Peyer's patch (tissue), 4 donors: ENCODE data around the gene C1orf94. TPM values are rescaled to one million over a fixed set of nuclear protein-coding genes. Genes with fewer than 3 reads are reported as not detected.
"Not testable (repeated sequence)": the region's sequence is repeated elsewhere in the genome, so short reads cannot be mapped to it uniquely, and the experiment has no call there.

Experiments
- DNase-seq, 3 donors: peaks; one replicate each; pipeline ENCODE4 v3.0.0-alpha.2; 2017 to 2019
- H3K27ac ChIP-seq, 4 donors: fragments of 200-600 bp; sonication (generic); one replicate each; pipeline ENCODE4 v1.5.1; 2016 to 2019
- H3K27me3 ChIP-seq, 2 donors: fragments of 200-600 bp; sonication (generic); one replicate each; pipeline ENCODE4 v1.5.1; 2019
- H3K36me3 ChIP-seq, 3 donors: fragments of 200-600 bp; sonication (generic); one replicate each; pipeline ENCODE4 v1.5.1; 2016 to 2019
- H3K4me1 ChIP-seq, 4 donors: fragments of 200-600 bp; sonication (generic); one replicate each; pipeline ENCODE4 v1.5.1; 2016 to 2019
- H3K4me3 ChIP-seq, 4 donors: fragments of 200-600 bp; sonication (generic); 1 replicate in 3 of 4; 2 replicates in 1 of 4; pipeline ENCODE4 v1.5.1; 2016 to 2019; ENCODE audit warnings: mild to moderate bottlenecking in 1 of 4
- H3K9me3 ChIP-seq, 4 donors: fragments of 200-600 bp; sonication (generic); one replicate each; pipeline ENCODE4 v1.5.1; 2016 to 2019; ENCODE audit warnings: mild to moderate bottlenecking in 1 of 4
- CTCF ChIP-seq, 6 experiments: fragments of 450-650 bp in 4 of 6; fragments of 200-600 bp in 2 of 6; sonication (generic) in 1 of 6; IDR thresholded peaks; one replicate each; pipeline ENCODE4 v1.5.1; 2017 to 2019; ENCODE audit warnings: antibody characterized with exemption in 6 of 6, mild to moderate bottlenecking in 3 of 6, moderate library complexity in 1 of 6
- POLR2A ChIP-seq, 2 donors: fragments of 450-650 bp; IDR thresholded peaks; one replicate each; pipeline ENCODE4 v1.5.1; 2017; ENCODE audit warnings: antibody characterized with exemption in 2 of 2, mild to moderate bottlenecking in 2 of 2, moderate library complexity in 2 of 2
- total RNA-seq, 4 donors: library from RNA; depleted of rRNA; stranded (reverse); fragments of >200 nt; gene quantifications; one replicate each; pipeline ENCODE4 v1.1.0, GENCODE V29; 2016

The C1orf94 gene
- total RNA-seq, 4 donors from 2014 or later, result not detected

GRCh38 chr1:34166191-34166624 lies 10.5 kb upstream of the C1orf94 start:
- H3K4me3 ChIP-seq, result no peak overlapping the region
- no peaks in the 10 kb centered on the region for H3K36me3 ChIP-seq
- H3K9me3 ChIP-seq, result no peaks in the 10 kb centered on the region
- no peak for TF ChIP-seq CTCF (IDR thresholded peaks at IDR 0.05)
- no peak for TF ChIP-seq POLR2A (IDR thresholded peaks at IDR 0.05)
- peaks cover 0 to 31% (median 0%) of the 10 kb centered on the region in 4 donors for H3K4me1 ChIP-seq
- H3K27ac ChIP-seq, result no peak overlapping the region
- no peak for DNase-seq
- H3K27me3 ChIP-seq, result peaks cover 0 to 35% of the 10 kb centered on the region in 2 donors

GRCh38 chr1:34166625-34167361 lies 9.9 kb upstream of the C1orf94 start:
- TF ChIP-seq POLR2A (IDR thresholded peaks at IDR 0.05) (no peak), CTCF (IDR thresholded peaks at IDR 0.05) (no peak)
- peaks cover 0 to 35% of the 10 kb centered on the region in 2 donors for H3K27me3 ChIP-seq
- no peak overlapping the region for H3K27ac ChIP-seq
- no peaks in the 10 kb centered on the region for H3K36me3 ChIP-seq
- H3K9me3 ChIP-seq, result no peaks in the 10 kb centered on the region
- no peak for DNase-seq
- H3K4me3 ChIP-seq, result no peak overlapping the region
- peaks cover 0 to 31% (median 0%) of the 10 kb centered on the region in 4 donors for H3K4me1 ChIP-seq

GRCh38 chr1:34167389-34167788 lies 9.3 kb upstream of the C1orf94 start:
- no peak overlapping the region for H3K27ac ChIP-seq
- no peaks in the 10 kb centered on the region for H3K36me3 ChIP-seq
- H3K4me1 ChIP-seq, result peaks cover 0 to 31% (median 0%) of the 10 kb centered on the region in 4 donors
- H3K9me3 ChIP-seq, result no peaks in the 10 kb centered on the region
- H3K4me3 ChIP-seq, result no peak overlapping the region
- no peak for DNase-seq
- no peak for TF ChIP-seq POLR2A (IDR thresholded peaks at IDR 0.05)
- TF ChIP-seq CTCF (IDR thresholded peaks at IDR 0.05), result no peak
- H3K27me3 ChIP-seq, result peaks cover 0 to 35% of the 10 kb centered on the region in 2 donors

DNA sequence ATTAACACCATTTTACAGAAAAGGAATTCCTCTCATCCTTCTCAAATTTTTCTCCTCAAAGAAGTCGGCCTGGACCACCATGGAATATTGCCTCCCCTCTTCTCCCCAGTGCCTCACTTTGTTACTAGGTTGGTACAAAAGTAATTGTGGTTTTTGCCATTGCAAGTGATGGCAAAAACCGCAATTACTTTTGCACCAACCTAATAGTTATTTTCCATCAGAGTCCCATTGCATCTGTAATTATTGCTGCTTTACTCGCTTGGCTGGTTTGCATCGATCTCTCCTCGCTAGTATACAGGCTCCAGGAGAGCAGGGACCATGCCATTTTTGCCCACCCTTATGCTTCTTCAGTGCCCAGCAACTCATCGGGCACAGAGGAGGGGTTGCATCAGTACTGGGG lies 963 bp upstream of the C1orf94 start:
- Histone ChIP-seq H3K4me1 (no peaks in the 10 kb centered on the region), H3K27me3 (peaks cover 0 to 4% of the 10 kb centered on the region in 2 donors), H3K27ac (no peak overlapping the region), H3K9me3 (no peaks in the 10 kb centered on the region), H3K36me3 (no peaks in the 10 kb centered on the region), H3K4me3 (no peak overlapping the region)
- TF ChIP-seq CTCF (IDR thresholded peaks at IDR 0.05) (no peak), POLR2A (IDR thresholded peaks at IDR 0.05) (no peak)
- DNase-seq, result no peak

DNA sequence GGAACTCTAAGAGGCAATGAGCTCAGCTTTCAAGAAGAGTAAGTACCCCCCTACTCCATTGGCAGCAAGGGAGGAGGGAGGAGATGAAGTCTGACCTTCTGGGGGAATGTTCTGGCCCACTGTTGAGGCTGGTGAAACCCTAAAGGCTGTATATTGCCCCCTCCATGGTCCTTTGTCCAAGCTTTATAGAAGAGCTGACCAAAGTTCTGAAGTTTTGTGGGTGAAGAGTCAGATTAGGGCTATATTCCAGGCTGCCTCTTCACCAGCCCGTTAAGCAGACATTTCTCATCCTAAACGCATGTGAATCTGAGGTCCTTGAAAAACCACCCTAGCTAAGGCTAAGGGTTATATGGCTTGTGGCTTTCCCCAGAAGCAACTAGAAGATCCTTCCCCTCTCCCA lies 1.4 kb downstream of the C1orf94 start:
- no peak for DNase-seq
- H3K27me3 ChIP-seq, result peaks cover 0 to 4% of the 10 kb centered on the region in 2 donors
- no peak overlapping the region for H3K4me3 ChIP-seq
- H3K4me1 ChIP-seq, result no peaks in the 10 kb centered on the region
- H3K9me3 ChIP-seq, result no peaks in the 10 kb centered on the region
- H3K36me3 ChIP-seq, result no peaks in the 10 kb centered on the region
- no peak overlapping the region for H3K27ac ChIP-seq
- TF ChIP-seq POLR2A (IDR thresholded peaks at IDR 0.05), result no peak

GRCh38 chr1:34183381-34183780 lies 6.7 kb downstream of the C1orf94 start:
- not testable (repeated sequence) for H3K27ac ChIP-seq, H3K4me1 ChIP-seq, H3K4me3 ChIP-seq, H3K9me3 ChIP-seq, H3K36me3 ChIP-seq, H3K27me3 ChIP-seq, DNase-seq
